HuH-7 (cell line): ENCODE results near the gene EFCAB6.

Experiments
- DNase-seq: peaks from one replicate; pipeline ENCODE4 v3.0.0; 2011; ENCODE audit warnings: low spot score

EFCAB6 gene

DNA sequence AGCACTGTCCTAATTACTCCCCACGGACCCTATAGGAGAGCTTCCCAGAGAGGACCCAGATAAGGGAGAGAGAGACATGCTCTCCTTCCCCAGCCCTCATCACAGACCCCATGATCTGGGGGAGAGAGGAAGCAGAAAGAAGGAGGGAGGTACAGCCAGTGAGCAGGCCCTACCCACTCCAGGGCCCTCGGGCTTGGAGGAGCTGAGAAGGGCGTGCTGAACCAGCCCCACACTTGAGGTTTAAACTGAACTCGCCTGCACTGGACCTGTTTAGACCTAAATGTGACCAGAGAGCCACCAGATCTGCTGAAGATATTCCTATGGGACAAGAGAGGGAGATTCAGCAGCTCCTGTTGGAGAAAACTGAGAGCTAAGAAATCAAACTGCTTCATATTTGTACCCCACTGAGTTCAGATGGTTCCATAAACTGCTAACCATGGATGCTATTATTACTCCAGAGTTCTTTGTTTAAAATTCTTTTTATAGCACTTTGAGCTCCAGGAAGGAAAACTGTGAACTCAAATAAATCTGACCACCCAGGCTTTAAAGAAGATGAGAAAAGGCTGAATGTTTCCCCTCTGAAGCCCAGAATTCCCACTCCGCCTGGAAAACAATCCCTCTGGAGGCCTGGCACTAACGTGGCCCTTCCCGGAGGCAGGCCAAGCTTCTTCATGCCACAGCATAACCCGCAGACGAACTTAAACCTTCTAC is 67.2 kb downstream of the EFCAB6 start:
- DNase-seq: no peak

DNA sequence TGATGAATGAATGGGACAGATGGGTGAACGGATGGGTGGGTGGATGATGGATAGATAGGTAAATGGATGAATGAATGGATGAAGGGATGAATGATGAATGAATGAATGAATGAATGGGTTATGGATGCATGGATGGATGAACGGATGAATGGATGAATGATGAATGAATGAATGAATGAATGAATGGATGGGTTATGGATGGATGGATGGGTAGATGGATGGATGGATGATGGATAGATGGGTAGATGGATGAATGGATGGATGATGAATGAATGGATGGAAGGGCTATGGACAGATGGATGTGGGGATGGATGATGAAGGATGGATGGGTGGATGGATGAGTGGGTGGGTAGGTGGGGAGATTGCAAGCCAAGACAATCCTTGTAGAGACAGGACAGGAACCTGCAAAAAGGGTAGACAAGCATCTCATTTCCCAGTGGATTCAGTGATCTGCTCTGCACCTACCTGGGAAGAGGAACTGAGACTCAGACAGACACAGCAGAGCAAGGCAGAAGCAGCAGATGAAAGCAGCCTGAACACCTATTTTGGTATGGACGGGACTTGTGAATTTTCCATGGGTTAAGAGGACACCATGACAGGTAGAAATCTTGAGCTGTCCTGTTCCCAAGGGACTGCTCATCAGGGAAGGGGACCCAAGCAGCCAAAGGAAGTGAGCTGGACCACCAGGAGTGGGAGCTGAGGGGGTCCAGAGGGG is 68.0 kb downstream of the EFCAB6 start:
- DNase-seq: no peak

DNA sequence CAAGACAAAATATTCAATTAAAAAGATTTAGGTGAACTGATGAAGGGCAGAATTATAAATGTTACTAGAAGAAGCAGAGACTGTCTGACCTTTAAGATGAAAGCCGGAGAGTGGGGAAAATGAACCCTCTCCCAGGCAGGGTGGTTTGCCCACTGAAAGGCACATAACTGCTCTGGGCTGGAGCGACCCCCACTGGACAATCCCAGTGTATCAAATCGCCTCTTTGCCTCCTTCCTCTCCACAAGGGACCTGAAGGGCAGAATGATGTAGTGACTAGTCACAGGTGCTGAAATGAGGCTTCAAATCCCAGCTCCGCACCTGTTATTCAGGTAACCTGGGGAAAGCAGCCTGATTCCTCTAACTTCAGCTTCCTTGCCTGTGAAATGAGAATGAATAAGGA is 69.0 kb downstream of the EFCAB6 start:
- DNase-seq: peak; percentile 20

DNA sequence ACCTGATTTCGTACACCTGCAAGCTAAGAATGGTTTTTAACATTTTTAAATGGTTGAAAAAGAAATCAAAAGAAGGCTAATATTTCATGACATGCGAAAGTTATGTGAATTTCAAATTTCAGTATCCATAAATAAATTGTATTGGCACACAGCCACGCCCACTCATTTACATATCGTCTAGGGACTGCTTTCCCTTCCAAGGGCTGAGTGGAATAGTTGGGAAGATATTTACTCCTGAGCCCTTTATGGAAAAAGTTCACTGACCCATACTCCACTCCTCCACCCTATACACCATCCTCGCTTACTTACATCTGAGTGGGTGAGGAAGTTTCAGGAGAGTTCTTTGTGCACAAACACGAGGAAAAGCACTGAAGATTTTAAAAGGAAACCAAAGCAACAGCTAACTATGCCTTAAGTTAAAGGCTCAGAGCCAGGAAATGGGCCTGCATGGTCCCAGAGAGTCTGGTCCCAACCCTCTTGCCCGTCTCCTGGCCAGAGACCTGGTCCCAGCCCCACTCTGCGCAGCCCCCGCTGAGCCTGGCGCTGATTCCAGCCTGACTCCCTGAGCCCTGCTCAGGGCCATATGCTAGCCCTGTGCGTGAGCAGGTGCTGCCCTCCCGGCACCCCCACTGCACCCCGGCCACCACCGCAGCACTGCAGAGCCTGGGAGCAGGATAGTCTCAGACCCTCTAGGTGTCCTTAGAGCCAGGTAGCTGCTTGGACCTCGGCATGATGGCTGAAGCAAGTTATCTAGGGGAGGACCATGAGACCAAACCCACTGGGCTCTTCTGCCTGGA is 69.8 kb downstream of the EFCAB6 start:
- no peak for DNase-seq

DNA sequence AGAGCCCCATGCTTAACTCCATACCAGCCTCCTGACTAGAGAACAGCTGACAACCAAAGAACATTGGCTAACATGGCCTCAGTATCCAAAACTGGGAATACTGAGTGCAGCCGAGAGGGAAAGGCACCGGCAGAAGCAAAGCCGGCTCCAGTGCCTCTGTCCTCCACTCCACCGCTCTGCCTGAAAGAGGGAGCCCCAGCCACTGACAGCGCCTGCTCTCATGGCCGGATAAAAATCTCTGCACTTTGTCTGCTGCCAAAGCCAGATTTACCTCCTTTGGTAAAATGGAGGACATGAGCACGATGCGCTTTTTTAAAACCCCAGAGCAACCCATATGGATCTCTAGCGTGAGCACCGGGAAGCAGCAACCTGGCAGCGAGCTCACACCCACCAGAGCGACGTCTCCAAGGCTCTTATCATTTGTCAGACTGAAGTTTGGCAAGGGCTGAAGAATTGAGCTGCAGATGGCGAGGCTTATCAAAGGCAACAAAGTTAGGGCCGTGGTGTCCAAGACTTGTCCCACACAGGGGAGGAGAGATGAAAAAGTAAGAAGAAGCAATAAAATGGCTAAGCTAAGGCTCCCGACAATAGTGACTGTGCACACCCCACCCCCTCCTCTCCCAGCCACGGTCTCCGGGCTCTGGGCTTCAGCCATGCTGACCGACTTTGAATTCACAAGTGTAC is 71.4 kb downstream of the EFCAB6 start:
- DNase-seq: no peak

DNA sequence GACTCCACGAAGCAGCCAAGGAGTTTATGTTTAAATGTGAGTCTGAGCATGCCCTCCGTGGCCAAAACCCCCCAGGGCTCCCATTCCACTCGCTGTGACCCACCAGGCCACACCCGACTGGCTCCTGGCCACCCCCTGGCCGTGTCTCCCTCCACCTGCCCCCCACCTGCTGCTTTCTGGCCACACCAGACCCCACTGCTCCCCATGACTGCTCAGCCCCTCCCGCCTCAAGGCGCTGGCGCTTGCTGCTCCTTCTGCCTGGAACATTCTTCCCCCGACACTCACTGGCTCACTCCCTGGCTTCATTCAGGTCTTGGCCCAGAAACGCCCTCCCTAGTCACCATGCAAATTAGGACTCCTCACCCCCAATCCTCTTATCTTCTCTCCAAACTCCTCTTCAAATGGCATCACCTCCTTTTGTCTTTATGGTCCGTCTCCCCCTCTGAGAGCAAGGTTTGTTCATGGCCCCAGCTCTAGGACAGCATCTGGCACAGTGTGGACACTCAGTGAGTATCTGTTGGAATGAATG is 72.2 kb downstream of the EFCAB6 start:
- no peak for DNase-seq

DNA sequence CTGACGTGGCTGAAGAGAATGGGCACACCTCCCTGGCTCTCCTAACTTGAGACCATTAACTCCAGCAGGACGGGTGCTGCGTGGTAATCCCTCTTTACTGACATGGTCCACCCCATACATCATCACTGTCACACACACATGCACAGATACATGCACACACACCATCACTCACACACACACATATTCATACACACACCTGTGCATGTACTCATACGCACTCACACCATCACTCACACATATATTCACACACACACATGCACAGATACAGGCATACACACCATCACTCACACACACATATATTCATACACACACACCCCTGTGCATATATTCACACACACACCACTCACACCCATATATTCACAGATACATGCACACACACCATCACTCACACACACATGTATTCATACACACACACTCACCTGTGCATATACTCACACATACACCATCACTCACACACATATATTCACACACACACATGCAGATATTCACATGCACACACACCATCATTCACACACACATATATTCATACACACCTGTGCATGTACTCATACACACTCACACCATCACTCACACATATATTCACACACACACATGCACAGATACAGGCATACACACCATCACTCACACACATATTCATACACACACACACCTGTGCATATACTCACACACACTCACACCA is 74.8 kb downstream of the EFCAB6 start:
- no peak for DNase-seq

DNA sequence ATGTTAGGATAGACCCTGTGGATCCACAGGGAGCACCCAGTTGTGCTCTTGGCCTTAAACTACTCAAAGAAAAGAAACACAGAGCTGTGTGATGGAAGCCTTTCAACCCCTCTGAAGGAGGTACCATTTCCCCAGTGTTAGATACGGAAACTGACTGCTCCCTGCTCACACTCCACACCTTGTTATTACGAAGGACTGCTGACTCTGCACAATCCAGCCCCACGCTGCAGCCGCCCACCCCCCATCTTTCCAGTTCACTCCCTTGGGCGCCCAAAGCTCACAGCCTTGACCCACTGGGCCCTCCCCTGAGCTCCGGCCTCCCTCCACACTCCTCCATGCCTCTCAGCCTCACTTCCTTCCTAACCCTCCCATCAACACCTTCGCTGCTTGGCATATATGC is 75.5 kb downstream of the EFCAB6 start:
- no peak for DNase-seq

DNA sequence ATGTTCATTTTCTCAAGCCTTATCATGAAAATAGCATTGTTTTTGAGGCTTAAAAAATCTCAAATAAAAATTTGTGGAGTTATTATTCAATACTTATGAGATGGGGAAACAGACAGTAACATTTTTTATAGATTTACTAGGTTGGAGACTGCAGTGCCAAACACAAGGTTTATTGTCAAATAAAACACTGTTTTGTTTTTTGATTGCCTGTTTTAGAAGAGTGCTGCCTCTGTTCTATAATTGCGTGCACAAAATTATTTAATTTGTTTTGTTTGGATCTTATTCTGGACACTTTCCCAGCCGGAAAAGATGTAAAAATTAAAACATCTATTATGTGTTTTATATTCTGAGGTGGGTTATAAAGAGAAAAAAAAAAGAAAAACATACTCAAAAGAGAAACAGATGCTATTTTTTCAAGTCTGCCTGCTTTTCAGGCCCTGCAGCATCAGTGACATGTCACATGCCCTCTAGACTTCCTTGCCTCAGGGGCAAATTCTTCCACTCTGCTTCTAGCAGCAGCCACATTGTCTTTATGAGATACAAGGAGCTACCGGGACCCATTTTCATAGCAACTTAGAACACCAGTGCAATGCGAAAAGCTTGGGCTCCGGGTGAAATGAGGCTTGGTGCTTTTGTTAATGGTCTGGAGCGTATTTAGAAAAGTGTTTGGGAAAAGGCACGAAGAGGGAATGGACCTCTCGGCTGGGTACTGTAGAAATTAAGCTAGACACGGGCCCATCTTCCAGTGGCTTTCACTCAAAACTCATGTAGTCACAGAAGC is 77.5 kb downstream of the EFCAB6 start:
- DNase-seq: no peak

DNA sequence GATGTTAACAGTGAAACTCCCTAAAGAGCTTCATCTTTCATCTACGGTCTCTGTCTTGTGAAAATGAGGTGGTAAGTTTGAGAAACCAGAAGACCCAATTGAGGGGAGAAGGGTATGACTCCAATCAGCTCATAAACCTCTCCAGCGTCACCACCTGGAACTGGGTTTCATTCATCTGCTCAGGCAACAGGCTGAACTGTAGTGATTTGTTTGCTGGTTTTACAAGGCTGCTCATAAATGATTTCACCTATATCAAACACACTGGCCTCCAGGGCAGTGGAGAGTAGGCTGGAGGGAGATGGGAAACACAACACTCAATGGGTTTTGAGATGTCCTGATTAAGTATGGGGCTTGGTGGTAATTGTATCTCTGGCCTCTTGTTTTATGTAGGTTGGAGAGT is 79.0 kb downstream of the EFCAB6 start:
- no peak for DNase-seq

DNA sequence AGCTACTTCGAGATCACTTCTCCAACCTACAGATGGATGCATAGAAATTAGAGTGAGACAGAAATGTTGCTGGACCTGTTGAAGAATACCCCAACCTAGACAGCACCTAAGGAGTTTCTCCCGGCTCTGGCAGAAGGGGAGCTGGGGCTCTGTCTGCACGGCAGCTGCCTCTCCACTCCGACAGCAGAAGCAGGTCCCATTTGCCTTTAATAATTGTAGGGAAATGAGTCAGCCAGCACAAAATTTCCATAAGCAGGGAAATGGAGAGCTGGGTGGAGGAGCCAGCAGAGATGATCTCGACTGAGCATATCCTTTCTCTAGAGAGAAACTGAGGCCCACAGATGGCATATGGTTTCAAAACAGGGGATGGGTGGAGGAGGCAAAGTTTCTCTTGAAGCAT is 80.1 kb downstream of the EFCAB6 start:
- no peak for DNase-seq

DNA sequence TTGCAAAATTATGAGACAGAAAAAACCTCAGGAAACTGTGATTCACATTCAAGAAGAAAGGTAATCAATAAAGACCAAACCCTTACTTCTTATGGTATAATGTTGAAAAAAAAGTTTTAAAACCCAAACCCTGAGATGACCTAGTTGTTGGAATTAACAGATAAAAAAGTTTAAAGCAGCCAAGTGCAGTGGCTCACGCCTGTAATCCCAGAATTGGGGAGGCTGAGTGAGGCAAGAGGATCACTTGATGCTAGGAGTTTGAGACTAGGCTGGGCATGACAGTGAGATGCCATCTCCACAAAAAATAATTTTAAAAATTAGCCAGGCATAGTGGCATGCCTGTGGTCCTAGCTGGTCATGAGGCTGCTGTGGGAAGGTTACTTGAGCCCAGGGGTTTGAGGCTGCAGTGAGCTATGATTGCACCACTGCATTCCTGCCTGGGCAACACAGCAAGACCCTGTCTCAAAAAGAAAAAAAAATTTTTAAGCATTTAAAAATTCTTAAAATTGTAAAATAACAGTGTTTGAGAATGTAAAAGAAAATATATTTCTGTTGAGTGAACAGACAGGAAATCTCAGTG is 85.1 kb downstream of the EFCAB6 start:
- no peak for DNase-seq

DNA sequence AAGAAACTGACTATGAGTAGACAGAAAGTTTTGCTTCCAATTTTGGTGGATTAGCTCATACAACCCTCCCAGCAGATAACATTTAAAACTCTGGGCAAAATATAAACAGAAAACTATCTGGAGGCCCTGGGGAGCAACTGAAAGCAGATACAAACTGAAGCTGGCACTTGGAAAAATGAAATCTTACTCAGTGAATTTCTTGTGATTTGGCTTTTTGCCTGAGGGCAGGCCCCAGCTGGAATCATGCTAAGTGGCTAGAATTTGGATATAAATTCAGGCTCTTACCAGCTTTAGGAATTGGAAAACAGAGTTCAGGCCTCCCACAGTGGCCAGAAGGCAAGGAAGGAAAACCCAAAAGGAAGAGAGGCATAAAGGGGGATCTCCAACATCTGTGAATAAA is 85.8 kb downstream of the EFCAB6 start:
- DNase-seq: no peak

DNA sequence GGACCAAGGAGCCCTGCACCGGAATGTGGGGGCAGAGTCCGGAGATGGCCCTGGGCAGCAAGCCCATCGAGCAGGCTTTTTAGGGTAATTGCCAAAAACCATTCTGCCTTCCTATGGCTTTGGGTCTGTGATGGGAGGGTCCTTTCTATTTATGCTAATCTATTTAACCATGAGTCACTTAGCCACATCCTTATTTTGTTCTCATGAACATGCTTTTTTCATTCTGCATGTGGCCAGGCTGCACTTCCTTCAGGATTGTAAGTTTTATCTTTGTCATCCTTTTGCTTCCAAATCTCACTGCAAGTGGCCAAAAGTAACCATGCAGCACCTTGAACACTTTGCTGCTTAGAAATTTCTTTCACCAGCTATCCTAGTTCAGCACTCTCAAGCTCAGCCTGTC is 88.3 kb downstream of the EFCAB6 start:
- DNase-seq: no peak

DNA sequence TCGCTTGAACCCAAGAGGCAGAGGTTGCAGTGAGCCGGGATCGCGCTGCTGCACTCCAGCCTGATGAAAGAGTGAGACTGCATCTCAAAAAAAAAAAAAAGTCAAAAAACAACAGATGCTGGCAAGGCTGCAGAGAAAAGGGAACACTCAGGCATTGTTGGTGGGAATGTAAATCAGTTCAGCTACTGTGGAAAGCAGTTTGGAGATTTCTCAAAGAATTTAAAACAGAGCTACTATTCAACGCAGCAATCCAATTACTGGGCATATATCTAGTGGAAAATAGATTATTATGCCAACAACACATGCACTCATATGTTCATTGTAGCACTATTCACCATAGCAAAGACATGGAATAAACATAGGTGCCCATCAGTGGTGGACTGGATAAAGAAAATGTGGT is 89.7 kb downstream of the EFCAB6 start:
- no peak for DNase-seq

DNA sequence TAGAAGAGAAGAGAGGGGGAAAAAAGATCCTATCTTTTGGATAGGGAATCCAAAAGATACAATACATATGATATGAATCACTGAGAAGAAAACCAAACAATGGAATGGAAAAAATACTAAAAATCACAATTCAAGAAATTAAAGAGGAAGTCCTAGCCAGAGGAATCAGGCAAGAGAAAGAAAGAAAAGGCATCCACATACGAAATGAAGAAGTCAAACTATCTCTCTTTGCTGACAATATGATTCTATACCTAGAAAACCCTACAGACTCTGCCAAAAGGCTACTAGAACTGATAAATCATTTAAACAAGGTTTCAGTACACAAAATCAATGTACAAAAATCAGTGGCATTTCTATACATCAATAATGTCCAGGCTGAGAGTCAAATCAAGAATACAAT is 91.4 kb downstream of the EFCAB6 start:
- no peak for DNase-seq

DNA sequence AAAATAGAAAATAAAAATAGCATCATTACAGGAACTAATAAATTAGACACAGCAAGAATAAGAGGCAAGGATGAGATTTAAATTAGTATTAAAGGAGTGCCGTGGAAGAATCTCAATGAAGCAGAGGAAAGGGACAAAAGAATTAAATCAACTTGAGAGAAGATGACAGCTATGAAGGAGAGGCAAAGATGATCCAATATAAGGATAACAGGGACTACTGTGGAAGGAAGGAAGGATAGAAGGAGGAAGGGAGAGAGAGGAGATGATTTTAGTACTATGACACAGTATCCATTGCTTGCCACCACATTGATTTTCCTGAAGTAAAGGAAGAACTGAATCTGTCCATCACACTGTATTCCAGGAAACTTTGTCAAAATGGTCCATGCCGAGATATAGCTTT is 98.0 kb downstream of the EFCAB6 start:
- no peak for DNase-seq

DNA sequence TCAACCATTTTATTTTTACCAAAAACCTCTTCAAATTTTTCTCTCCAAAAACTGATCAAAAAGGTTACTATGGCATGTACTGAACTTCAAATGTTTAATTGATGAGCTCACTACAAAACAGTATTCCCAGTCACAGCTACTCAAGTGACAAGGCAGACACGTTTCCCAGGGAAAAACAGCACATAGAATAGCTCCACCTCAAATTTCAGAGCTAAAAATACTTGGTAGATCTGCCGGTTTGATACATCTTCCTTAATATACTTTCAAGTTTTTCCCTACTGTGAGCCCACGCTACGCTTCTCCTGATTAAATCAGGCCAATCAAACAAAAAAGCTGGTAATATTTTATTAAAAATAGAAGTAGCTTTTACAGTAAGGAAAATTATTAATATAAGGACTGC is 100.4 kb downstream of the EFCAB6 start:
- DNase-seq: no peak

DNA sequence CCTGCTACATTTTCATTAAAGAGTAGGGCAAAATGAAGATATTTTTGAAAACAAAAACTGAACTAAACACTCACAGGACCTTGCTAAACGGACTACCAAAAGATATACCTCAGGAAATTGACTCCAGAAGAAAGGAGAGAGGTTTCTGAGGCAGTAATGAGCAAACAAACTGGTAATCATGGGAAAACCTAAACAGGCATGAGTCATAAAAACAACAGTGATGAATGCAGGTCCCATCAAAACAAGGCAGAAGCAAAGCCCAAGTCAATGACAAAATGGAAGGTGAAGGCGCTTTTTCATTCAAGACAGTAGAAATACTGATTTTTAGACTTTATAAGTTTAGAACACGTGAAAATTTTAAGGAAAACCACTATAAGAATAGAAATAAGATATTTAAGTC is 104.5 kb downstream of the EFCAB6 start:
- DNase-seq: no peak

DNA sequence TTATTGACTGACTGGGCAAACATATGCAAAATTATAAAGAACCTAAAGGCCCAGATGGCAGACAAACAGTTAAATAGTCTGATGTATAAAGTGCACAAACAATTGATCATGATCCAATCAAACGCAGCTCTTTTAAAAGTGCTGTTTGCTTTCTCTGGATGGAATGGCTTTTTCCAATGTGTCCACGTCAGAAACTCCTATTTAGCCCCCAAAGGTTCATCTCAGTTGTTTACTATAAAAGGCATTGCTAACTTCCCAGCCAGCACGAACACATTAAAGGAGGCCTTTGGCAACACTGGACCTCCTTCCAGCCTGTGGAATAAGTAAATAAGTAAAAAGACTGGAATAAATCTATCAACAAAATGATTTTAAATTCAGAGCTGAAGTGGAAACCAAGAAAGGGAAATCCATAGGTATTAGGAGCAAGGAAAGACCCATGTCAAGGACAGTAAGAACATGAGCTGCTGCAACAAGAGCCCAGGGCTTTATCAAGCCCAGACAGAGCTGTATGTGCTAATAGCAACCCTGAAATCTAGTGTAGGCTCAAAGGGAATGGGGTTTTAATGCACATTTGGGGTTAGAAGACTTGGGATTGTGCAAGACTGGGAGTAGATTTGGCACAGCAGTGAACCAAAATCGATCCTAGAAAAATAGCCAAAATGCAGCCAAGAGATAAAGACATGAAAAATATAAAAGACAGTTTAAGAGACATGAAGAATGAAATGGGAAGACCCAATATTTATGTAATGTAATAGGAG is 105.4 kb downstream of the EFCAB6 start:
- DNase-seq: no peak
